Transverse colon (tissue), 3 donors: ENCODE results near the gene RAB13.

Experiments used
- CTCF ChIP-seq, 5 experiments: fragments of 200-600 bp in 3 of 5; fragments of 450-650 bp in 2 of 5; sonication (generic) in 3 of 5; IDR thresholded peaks; 1 replicate in 2 of 5; 2 replicates in 3 of 5; pipeline ENCODE4 v1.5.1; 2016 to 2017; ENCODE audit warnings: antibody characterized with exemption in 5 of 5, inconsistent platforms in 3 of 5, mild to moderate bottlenecking in 2 of 5, moderate library complexity in 1 of 5
- EP300 ChIP-seq: sonication (generic); formaldehyde crosslinking; IDR thresholded peaks from one replicate; pipeline ENCODE4 v1.6.1; 2017; ENCODE audit warnings: antibody characterized with exemption, low read depth

GRCh38 chr1:153985941-153986761 is at the start of gene RAB13:
- no peak for TF ChIP-seq EP300
- TF ChIP-seq CTCF (IDR thresholded peaks at IDR 0.05), result no peak
